Upper lobe of left lung (tissue), 6 donors: ENCODE data around the gene OR4D2. TPM values are rescaled to one million over a fixed set of nuclear protein-coding genes. Genes with fewer than 3 reads are reported as not detected.

Experiments used
- ATAC-seq, 2 donors: fragments of 200-7000 bp; cut with Tn5 transposase; one replicate each; pipeline ENCODE4 v1.9.1; 2022; ENCODE audit warnings: mild to moderate bottlenecking in 2 of 2, moderate library complexity in 2 of 2; ENCODE audit not compliant: low FRiP score in 2 of 2
- DNase-seq, 2 donors: peaks; one replicate each; pipeline ENCODE4 v3.0.0-alpha.2; 2019 to 2020
- H3K27ac ChIP-seq, 4 donors: fragments of 200-600 bp; sonication (generic); one replicate each; pipeline ENCODE4 v1.5.1; 2016 to 2019
- H3K27me3 ChIP-seq, 4 donors: fragments of 200-600 bp; sonication (generic); one replicate each; pipeline ENCODE4 v1.5.1; 2017 to 2019
- H3K36me3 ChIP-seq, 4 donors: fragments of 200-600 bp; sonication (generic); one replicate each; pipeline ENCODE4 v1.5.1; 2016 to 2019
- H3K4me1 ChIP-seq, 4 donors: fragments of 200-600 bp; sonication (generic); one replicate each; pipeline ENCODE4 v1.5.1; 2018 to 2019
- H3K4me3 ChIP-seq, 4 donors: fragments of 200-600 bp; sonication (generic); one replicate each; pipeline ENCODE4 v1.5.1; 2017 to 2019; ENCODE audit warnings: mild to moderate bottlenecking in 2 of 4, moderate library complexity in 1 of 4
- H3K9me3 ChIP-seq, 4 donors: fragments of 200-600 bp; sonication (generic); one replicate each; pipeline ENCODE4 v1.5.1; 2018 to 2019
- CTCF ChIP-seq, 6 experiments: fragments of 450-650 bp in 4 of 6; fragments of 200-600 bp in 2 of 6; sonication (generic) in 2 of 6; IDR thresholded peaks; one replicate each; pipeline ENCODE4 v1.5.1; 2016 to 2019; ENCODE audit warnings: antibody characterized with exemption in 6 of 6
- EP300 ChIP-seq, 4 donors: sonication (generic); formaldehyde crosslinking; IDR thresholded peaks; one replicate each; pipeline ENCODE4 v1.5.1; 2017; ENCODE audit warnings: antibody characterized with exemption in 4 of 4, control low read depth in 2 of 4
- POLR2A ChIP-seq, 4 donors: fragments of 450-650 bp; IDR thresholded peaks; one replicate each; pipeline ENCODE4 v1.5.1; 2016 to 2017; ENCODE audit warnings: antibody characterized with exemption in 4 of 4, mild to moderate bottlenecking in 2 of 4
- POLR2AphosphoS5 ChIP-seq, 2 donors: sonication (generic); formaldehyde crosslinking; IDR thresholded peaks; one replicate each; pipeline ENCODE4 v1.5.1; 2017; ENCODE audit warnings: antibody characterized with exemption in 2 of 2
- WGBS, 2 donors: methylation state at CpG; one replicate each; pipeline ENCODE4 v1.1.5; 2017 to 2018; 5-methylcytosine and 5-hydroxymethylcytosine counted together
- total RNA-seq, 6 donors: library from RNA; depleted of rRNA in 4 of 6; stranded (reverse); fragments of >200 nt in 4 of 6; gene quantifications; one replicate each; pipeline versions ENCODE4 v1.1.0 to v1.2.1, GENCODE V29; 2016 to 2021
- donor health status: DM: no; HTN: no; CAD: no; lungs with moderate emphysema.
- donor health status: DM: no; HTN: yes; CAD: no; lungs with severe emphysema.

The OR4D2 gene
- total RNA-seq, 6 donors from 2014 or later = not detected

GRCh38 chr17:58183514-58183913 lies 16.7 kb downstream of the OR4D2 start:
- H3K9me3 ChIP-seq = no peaks in the 10 kb centered on the region
- WGBS, 2 donors = 84 to 86% methylated on average over 2 to 4 of the region's 4 CpGs
- H3K27me3 ChIP-seq = no peaks in the 10 kb centered on the region
- DNase-seq (no peak), ATAC-seq (no peak)
- H3K27ac ChIP-seq = no peak overlapping the region
- no peak for TF ChIP-seq POLR2A (IDR thresholded peaks at IDR 0.05)
- TF ChIP-seq EP300 (IDR thresholded peaks at IDR 0.05) = no peak
- no peak for TF ChIP-seq POLR2AphosphoS5 (IDR thresholded peaks at IDR 0.05)
- TF ChIP-seq CTCF (IDR thresholded peaks at IDR 0.05) = no peak
- no peaks in the 10 kb centered on the region for H3K36me3 ChIP-seq
- H3K4me1 ChIP-seq = no peaks in the 10 kb centered on the region
- no peak overlapping the region for H3K4me3 ChIP-seq

- WGBS, 2 donors = 70 to 72% methylated on average over 9 to 10 of the region's 10 CpGs
These were observed 17.7 kb downstream of the OR4D2 start for GRCh38 chr17:58184308-58184985.

GRCh38 chr17:58184986-58185761 lies 18.4 kb downstream of the OR4D2 start:
- WGBS, 2 donors = 77 to 81% methylated on average over 8 of the region's 8 CpGs
- DNase-seq (no peak), ATAC-seq (no peak)
- Histone ChIP-seq H3K36me3 (no peaks in the 10 kb centered on the region), H3K9me3 (no peaks in the 10 kb centered on the region), H3K27me3 (no peaks in the 10 kb centered on the region), H3K27ac (no peak overlapping the region), H3K4me1 (peaks cover 0 to 9% (median 3%) of the 10 kb centered on the region in 4 donors), H3K4me3 (no peak overlapping the region)
- TF ChIP-seq POLR2AphosphoS5 (IDR thresholded peaks at IDR 0.05) (no peak), CTCF (IDR thresholded peaks at IDR 0.05) (no peak), EP300 (IDR thresholded peaks at IDR 0.05) (no peak), POLR2A (IDR thresholded peaks at IDR 0.05) (no peak)

More at GRCh38 chr17:58184308-58184985, 17.7 kb downstream of the OR4D2 start:
- no peak overlapping the region for H3K27ac ChIP-seq
- TF ChIP-seq POLR2AphosphoS5 (IDR thresholded peaks at IDR 0.05) = no peak
- no peak for TF ChIP-seq POLR2A (IDR thresholded peaks at IDR 0.05)
- no peak for TF ChIP-seq EP300 (IDR thresholded peaks at IDR 0.05)
- H3K27me3 ChIP-seq = no peaks in the 10 kb centered on the region
- no peak for ATAC-seq
- H3K4me3 ChIP-seq = no peak overlapping the region
- H3K9me3 ChIP-seq = no peaks in the 10 kb centered on the region
- H3K4me1 ChIP-seq = peaks cover 0 to 3% (median 1%) of the 10 kb centered on the region in 4 donors
- H3K36me3 ChIP-seq = no peaks in the 10 kb centered on the region
- no peak for DNase-seq

GRCh38 chr17:58186591-58186990 lies 19.8 kb downstream of the OR4D2 start:
- Histone ChIP-seq H3K4me1 (peaks cover 0 to 9% (median 3%) of the 10 kb centered on the region in 4 donors), H3K9me3 (no peaks in the 10 kb centered on the region), H3K36me3 (no peaks in the 10 kb centered on the region), H3K4me3 (no peak overlapping the region), H3K27me3 (no peaks in the 10 kb centered on the region), H3K27ac (no peak overlapping the region)
- WGBS, 2 donors = 83 to 89% methylated on average over 1 to 4 of the region's 4 CpGs
- ATAC-seq = no peak
- no peak for TF ChIP-seq POLR2A (IDR thresholded peaks at IDR 0.05)
- TF ChIP-seq POLR2AphosphoS5 (IDR thresholded peaks at IDR 0.05) = no peak
- TF ChIP-seq EP300 (IDR thresholded peaks at IDR 0.05) = no peak
- no peak for TF ChIP-seq CTCF (IDR thresholded peaks at IDR 0.05)
- DNase-seq = no peak

- Histone ChIP-seq H3K4me3 (no peak overlapping the region), H3K36me3 (no peaks in the 10 kb centered on the region), H3K4me1 (peaks cover 0 to 9% (median 3%) of the 10 kb centered on the region in 4 donors), H3K9me3 (no peaks in the 10 kb centered on the region), H3K27me3 (no peaks in the 10 kb centered on the region), H3K27ac (no peak overlapping the region)
- TF ChIP-seq CTCF (IDR thresholded peaks at IDR 0.05) (no peak), POLR2AphosphoS5 (IDR thresholded peaks at IDR 0.05) (no peak), EP300 (IDR thresholded peaks at IDR 0.05) (no peak), POLR2A (IDR thresholded peaks at IDR 0.05) (no peak)
- no peak for ATAC-seq
- WGBS, 2 donors = 95 to 96% methylated on average over 6 of the region's 6 CpGs
- DNase-seq = no peak
These were observed 20.3 kb downstream of the OR4D2 start for GRCh38 chr17:58187063-58187462.
